Uterus (tissue), 4 donors: ENCODE data around the gene MXD4. TPM values are rescaled to one million over a fixed set of nuclear protein-coding genes. Genes with fewer than 3 reads are reported as not detected.

Experiments used
- DNase-seq, 2 donors: peaks; one replicate each; pipeline ENCODE4 v3.0.0-alpha.2; 2019 to 2020
- H3K27ac ChIP-seq, 2 donors: fragments of 200-600 bp; sonication (generic); 1 replicate in 1 of 2; 2 replicates in 1 of 2; pipeline ENCODE4 v1.5.1; 2016 to 2018
- H3K27me3 ChIP-seq, 2 donors: fragments of 200-600 bp; sonication (generic); one replicate each; pipeline ENCODE4 v1.5.1; 2018 to 2019; ENCODE audit warnings: control low read depth in 1 of 2
- H3K36me3 ChIP-seq, 2 donors: fragments of 200-600 bp; sonication (generic); one replicate each; pipeline ENCODE4 v1.5.1; 2019; ENCODE audit warnings: control low read depth in 1 of 2
- H3K4me1 ChIP-seq, 2 donors: fragments of 200-600 bp; sonication (generic); one replicate each; pipeline ENCODE4 v1.5.1; 2018 to 2019; ENCODE audit warnings: control low read depth in 1 of 2
- H3K4me3 ChIP-seq, 2 donors: fragments of 200-600 bp; sonication (generic); 1 replicate in 1 of 2; 2 replicates in 1 of 2; pipeline ENCODE4 v1.5.1; 2018 to 2019; ENCODE audit warnings: mild to moderate bottlenecking in 1 of 2
- H3K9me3 ChIP-seq, 2 donors: fragments of 200-600 bp; sonication (generic); one replicate each; pipeline ENCODE4 v1.5.1; 2019; ENCODE audit warnings: control low read depth in 1 of 2
- POLR2A ChIP-seq, 2 donors: fragments of 450-650 bp; IDR thresholded peaks; one replicate each; pipeline ENCODE4 v1.6.1; 2016; ENCODE audit warnings: antibody characterized with exemption in 2 of 2, mild to moderate bottlenecking in 1 of 2, moderate library complexity in 1 of 2
- intact Hi-C: fragments of 100-400 bp; cut with DNase I; formaldehyde crosslinking; loops from one replicate; pipeline ENCODE4 v1.15.1; 2023; ENCODE audit warnings: low total_unique reads
- total RNA-seq, 4 donors: library from RNA; depleted of rRNA in 3 of 4; stranded (reverse); fragments of >200 nt in 3 of 4; gene quantifications; one replicate each; pipeline versions ENCODE4 v1.1.0 to v1.2.4, GENCODE V29; 2014 to 2023
- TF ChIP-seq, protein P1 (sequence below), 4 experiments: fragments of 200-600 bp in 2 of 4; fragments of 450-650 bp in 2 of 4; sonication (generic) in 2 of 4; IDR thresholded peaks; one replicate each; pipeline ENCODE4 v1.5.1; 2016 to 2019; ENCODE audit warnings: antibody characterized with exemption in 4 of 4, mild to moderate bottlenecking in 2 of 4, moderate library complexity in 1 of 4
- donor health status: DM: yes; HTN: yes; CAD: no.

MXD4 gene
- total RNA-seq, 4 donors from 2014 or later = 15.4 to 53.1 (median 31.8) TPM

DNA sequence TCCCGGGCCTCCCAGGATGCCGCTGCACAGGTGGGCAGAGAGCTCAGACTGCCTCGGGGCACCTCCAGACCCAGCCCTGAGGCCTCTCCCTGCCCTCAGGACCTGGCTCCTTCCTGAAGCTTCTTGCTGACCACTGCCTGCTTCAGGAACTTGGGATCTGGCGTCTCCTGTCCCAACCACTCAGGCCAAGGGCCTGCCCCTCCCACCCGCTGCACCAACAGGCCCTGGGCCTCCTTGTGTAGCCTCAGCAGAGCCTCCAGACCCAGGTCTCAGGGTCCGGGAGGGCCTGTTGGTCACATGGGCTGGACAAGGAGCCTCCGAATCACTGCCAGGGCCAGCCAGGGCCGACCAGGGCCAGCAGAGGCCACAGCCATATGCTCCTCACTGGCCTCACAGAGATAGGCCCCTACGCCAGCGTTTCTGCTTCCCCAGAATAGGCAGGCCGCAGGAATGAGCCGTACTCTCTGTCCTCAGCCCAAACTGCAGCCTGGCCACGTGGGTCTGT, 2.8 kb downstream of the MXD4 start:
- H3K4me3 ChIP-seq = no peak overlapping the region
- intact Hi-C loops = no loop called here
- no peaks in the 10 kb centered on the region for H3K27me3 ChIP-seq
- peak overlapping the region; percentile 89 to 93 for H3K27ac ChIP-seq
- no peaks in the 10 kb centered on the region for H3K36me3 ChIP-seq
- peaks cover 9 to 45% of the 10 kb centered on the region in 2 donors for H3K4me1 ChIP-seq
- TF ChIP-seq POLR2A (IDR thresholded peaks at IDR 0.05) = no peak
- TF ChIP-seq, protein P1, sequence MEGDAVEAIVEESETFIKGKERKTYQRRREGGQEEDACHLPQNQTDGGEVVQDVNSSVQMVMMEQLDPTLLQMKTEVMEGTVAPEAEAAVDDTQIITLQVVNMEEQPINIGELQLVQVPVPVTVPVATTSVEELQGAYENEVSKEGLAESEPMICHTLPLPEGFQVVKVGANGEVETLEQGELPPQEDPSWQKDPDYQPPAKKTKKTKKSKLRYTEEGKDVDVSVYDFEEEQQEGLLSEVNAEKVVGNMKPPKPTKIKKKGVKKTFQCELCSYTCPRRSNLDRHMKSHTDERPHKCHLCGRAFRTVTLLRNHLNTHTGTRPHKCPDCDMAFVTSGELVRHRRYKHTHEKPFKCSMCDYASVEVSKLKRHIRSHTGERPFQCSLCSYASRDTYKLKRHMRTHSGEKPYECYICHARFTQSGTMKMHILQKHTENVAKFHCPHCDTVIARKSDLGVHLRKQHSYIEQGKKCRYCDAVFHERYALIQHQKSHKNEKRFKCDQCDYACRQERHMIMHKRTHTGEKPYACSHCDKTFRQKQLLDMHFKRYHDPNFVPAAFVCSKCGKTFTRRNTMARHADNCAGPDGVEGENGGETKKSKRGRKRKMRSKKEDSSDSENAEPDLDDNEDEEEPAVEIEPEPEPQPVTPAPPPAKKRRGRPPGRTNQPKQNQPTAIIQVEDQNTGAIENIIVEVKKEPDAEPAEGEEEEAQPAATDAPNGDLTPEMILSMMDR (IDR thresholded peaks at IDR 0.05) = no peak
- H3K9me3 ChIP-seq = no peaks in the 10 kb centered on the region
- peak; percentile 18 to 32 for DNase-seq

DNA sequence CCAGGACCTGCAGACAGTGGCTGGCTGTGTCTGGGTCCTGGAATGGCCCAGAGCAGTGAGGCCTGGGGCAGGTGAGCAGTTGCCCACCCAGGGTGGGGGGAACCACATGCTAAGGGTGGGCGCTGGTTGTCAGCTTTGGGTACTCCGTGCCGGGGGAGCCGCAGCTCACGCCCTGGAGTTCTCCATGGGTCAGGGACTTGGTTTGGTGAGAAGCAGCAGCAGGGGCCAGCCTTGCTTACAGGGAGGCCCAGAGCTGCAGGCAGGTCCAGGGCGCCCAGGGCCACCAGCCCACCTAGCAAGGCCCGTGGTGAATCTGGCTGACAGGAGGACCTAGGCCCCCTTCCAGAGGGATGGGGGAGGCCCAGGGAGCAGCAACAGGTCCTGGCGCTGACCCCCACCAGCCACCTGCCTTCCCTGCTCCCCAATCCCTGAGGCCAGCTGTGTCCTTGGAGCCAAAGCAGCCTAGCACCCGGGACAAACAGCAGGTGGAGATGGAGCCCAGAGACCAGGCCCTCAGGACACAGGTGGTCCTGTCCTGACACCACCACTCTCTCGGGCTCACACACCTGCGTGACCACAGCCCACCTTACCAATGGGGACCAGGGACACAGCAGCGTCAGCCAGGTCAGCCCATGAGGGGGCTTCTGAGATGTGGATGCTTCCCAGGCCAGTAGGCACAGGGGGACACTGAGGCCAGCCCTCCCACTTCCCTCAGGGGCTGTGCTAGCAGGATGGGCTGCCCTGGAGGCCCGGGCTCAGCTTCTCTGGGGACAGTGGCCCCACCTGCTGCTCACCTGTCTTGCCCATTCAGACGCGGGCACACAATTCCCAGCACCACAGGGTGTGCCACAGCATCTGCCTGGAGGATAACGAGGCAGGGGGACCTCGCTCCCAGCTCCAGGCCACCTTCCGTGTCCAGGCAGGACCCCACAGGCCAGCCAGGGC, 3.5 kb downstream of the MXD4 start:
- peaks cover 9 to 51% of the 10 kb centered on the region in 2 donors for H3K4me1 ChIP-seq

DNA sequence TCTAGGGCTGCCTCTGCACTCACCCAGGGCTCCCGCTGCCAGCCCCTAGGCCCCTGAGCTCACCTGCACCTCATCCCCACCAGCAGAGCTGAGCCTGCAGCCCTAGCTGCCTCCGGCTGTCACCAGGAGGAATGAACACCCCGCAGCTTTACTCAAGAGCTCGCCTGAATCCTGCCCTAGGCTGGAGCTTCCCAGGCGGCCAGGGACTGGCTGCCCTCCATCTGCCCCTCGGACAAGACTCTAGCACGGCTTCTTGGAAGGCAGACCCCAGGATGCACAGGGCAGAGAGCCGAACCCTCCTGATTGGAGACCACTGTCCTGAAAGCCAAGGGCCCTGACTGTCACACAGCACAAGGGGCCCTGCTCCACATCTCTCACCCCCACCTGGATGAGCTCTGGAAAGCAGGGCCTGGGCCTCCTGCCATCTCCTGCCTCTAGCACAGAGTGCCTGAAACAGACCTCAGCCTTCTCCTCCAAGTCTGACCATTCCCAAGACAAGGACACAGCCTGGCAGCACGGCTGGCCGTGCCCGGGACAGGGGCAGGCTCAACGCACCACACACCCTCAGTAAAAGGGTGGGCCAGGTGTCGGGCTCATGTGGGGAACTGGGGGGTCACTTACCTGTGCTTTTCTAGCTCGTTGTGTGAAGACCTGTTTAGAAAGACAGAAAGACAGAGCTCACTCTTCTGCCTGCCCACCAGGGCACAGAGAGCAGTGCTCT, 4.4 kb downstream of the MXD4 start:
- H3K4me1 ChIP-seq = peaks cover 9 to 55% of the 10 kb centered on the region in 2 donors
- H3K9me3 ChIP-seq = no peaks in the 10 kb centered on the region
- no peaks in the 10 kb centered on the region for H3K36me3 ChIP-seq
- no peak for TF ChIP-seq POLR2A (IDR thresholded peaks at IDR 0.05)
- TF ChIP-seq, protein P1 (IDR thresholded peaks at IDR 0.05) = no peak
- H3K4me3 ChIP-seq = no peak overlapping the region
- intact Hi-C loops = no loop called here
- H3K27ac ChIP-seq = peak overlapping the region; percentile 89 to 93
- no peaks in the 10 kb centered on the region for H3K27me3 ChIP-seq
- DNase-seq = peak; percentile 23 to 27

More for the DNA sequence above, 3.5 kb downstream of the MXD4 start:
- TF ChIP-seq POLR2A (IDR thresholded peaks at IDR 0.05) = no peak
- TF ChIP-seq, protein P1 (IDR thresholded peaks at IDR 0.05) = no peak
- Histone ChIP-seq H3K9me3 (no peaks in the 10 kb centered on the region), H3K4me3 (no peak overlapping the region), H3K27ac (peak overlapping the region; percentile 89 to 93), H3K27me3 (no peaks in the 10 kb centered on the region), H3K36me3 (no peaks in the 10 kb centered on the region)
- intact Hi-C loops = no loop called here
- peak in 1 of 2 donors; percentile 17 for DNase-seq

DNA sequence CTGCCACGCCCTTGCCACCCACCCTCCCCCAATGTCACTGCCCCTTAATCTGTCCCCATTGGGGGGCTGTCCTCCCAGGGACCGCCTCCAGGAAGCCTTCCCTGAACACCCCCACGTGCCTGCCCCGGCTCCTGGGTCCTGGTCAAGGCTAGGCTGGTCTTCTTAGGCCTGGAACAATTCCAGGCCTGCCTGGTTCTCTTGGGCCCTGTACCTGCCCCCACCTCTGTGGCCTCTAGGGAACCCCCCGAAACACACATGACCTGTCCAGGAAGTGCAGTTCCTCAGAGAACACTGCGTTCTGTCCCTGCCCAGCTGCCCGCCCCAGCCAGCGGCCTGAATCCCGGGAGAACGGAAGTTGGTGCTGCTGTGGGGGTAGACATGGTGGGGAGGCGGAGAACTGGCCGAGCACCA, 5.1 kb downstream of the MXD4 start:
- intact Hi-C loops = no loop called here
- H3K4me1 ChIP-seq = peaks cover 9 to 55% of the 10 kb centered on the region in 2 donors
- H3K4me3 ChIP-seq = no peak overlapping the region

More for the DNA sequence above, 5.1 kb downstream of the MXD4 start:
- H3K27me3 ChIP-seq = no peaks in the 10 kb centered on the region
- H3K36me3 ChIP-seq = no peaks in the 10 kb centered on the region
- peak overlapping the region; percentile 89 to 93 for H3K27ac ChIP-seq
- peak; percentile 58 to 70 for DNase-seq
- no peaks in the 10 kb centered on the region for H3K9me3 ChIP-seq
- TF ChIP-seq, protein P1 (IDR thresholded peaks at IDR 0.05) = no peak
- TF ChIP-seq POLR2A (IDR thresholded peaks at IDR 0.05) = no peak
